GDM1 (cell line): ENCODE data around the gene CIC.
"Not testable (repeated sequence)": the region's sequence is repeated elsewhere in the genome, so short reads cannot be mapped to it uniquely, and the experiment has no call there.

ENCODE experiments used
- DNase-seq: peaks from one replicate; lab custom pipeline; 2025; lab: John Stamatoyannopoulos, UW

CIC gene

GRCh38 chr19:42333975-42334696, 65.1 kb downstream of the CIC start:
- no peak for DNase-seq

- DNase-seq = no peak
Observed at GRCh38 chr19:42334697-42335373, 65.8 kb downstream of the CIC start.

GRCh38 chr19:42335374-42335936, 66.4 kb downstream of the CIC start:
- no peak for DNase-seq

DNA sequence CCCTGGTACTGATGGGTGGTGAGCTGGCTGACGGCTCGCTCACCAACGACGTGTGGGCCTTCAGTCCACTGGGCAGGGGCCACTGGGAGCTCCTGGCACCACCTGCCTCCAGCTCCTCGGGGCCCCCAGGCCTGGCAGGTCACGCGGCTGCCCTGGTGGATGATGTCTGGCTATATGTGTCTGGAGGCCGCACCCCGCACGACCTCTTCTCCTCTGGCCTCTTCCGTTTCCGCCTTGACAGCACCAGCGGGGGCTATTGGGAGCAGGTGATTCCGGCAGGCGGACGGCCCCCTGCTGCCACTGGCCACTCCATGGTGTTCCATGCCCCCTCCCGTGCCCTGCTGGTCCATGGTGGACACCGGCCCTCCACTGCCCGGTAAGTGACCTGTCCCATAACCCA, 66.9 kb downstream of the CIC start:
- no peak for DNase-seq

GRCh38 chr19:42339126-42339860, 70.2 kb downstream of the CIC start:
- not testable (repeated sequence) for DNase-seq

DNA sequence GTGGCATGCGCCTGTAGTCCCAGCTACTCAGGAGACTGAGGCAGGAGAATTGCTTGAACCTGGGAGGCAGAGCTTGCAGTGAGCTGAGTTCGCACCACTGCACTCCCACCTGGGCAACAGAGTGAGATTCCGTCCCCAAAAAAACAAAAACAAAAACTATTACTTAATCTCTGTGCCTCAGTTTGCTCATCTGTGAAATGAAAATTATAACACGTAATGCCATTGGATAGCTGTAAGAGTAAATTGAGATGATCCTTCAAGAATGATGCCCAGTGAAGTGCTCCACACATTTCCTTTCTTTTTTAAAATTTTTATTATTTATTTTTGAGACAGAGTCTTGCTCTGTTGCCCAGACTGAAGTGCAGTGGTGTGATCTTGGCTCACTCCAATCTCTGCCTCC, 70.9 kb downstream of the CIC start:
- not testable (repeated sequence) for DNase-seq

DNA sequence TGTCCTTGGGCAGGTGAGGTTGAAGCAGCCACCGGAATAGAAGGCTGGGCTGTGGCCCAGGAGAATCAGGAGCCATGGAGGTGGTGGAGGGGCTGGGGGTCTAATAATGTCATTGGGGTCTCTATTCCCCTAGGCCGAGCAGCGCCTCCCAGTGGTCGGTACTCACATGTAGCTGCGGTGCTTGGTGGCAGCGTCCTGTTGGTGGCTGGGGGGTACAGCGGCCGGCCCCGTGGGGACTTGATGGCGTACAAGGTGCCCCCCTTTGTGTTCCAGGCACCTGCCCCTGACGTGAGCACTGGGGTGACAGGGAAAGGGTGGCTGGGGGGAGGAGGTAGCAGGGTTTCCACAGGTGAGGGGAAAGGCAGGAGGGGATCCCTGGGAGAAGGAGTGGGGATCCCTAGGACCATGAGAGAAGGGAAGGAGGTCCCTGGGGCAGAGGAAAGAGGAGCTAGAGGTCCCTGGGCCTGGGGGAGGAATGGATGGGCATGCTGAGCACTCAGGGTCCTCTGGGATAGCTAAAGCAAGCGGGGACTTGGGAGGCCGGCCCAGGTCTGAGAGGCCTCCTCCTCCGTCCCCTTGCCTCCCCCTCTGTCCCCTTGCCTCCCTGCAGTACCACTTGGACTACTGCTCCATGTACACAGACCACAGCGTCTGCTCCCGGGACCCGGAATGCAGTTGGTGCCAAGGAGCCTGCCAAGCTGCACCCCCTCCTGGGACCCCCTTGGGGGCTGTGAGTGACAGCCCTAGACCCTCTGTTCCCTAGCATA, 74.5 kb downstream of the CIC start:
- DNase-seq = no peak

DNA sequence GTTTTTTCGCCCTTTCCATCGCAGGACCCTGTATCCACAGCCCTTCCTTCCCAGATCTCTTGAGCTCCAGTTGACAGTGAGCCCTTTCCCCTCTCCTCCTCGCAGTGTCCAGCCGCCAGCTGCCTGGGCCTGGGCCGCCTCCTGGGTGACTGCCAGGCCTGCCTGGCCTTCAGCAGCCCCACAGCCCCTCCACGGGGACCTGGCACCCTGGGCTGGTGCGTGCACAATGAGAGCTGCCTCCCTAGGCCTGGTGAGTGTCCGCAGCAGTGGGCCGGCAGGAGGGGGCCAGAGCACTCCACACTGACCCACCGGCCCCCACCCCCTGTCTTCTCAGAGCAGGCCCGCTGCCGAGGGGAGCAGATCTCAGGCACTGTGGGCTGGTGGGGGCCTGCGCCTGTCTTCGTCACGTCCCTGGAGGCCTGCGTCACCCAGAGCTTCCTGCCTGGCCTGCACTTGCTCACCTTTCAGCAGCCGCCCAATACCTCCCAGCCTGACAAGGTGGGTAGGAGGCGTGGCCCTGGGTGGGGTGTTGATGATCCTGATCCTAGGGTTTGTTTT, 75.4 kb downstream of the CIC start:
- no peak for DNase-seq
